HG03342 (cell line): ENCODE measurements around the gene KANSL1.

Experiments
- ATAC-seq: cut with Tn5 transposase; IDR thresholded peaks from one replicate; pipeline ENCODE4 v1.9.1; 2021; ENCODE audit warnings: mild to moderate bottlenecking, moderate library complexity; ENCODE audit not compliant: unreplicated experiment

The KANSL1 gene

GRCh38 chr17:46044286-46044928, 148.8 kb downstream of the KANSL1 start:
- ATAC-seq, result no peak

DNA sequence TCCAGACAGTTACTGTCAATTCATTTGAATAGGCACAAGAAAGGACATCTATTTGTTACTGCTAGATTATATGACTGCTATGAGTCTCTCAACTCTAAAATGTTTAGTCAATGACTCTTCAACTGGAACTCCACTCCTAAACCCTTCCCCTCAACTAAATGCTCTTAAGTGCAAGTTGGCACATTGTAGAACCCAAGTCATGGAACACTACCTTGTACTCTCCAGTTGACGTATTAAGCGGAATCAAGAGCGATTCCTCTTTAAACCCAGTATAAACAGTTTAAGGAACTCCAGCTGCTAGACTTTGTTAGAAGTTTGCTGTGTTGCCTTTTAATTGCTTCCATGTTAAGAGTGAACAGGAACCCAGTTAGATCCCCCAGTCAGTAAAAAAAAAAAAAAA, 149.6 kb downstream of the KANSL1 start:
- ATAC-seq, result no peak

GRCh38 chr17:46042925-46043324, 150.3 kb downstream of the KANSL1 start:
- no peak for ATAC-seq

DNA sequence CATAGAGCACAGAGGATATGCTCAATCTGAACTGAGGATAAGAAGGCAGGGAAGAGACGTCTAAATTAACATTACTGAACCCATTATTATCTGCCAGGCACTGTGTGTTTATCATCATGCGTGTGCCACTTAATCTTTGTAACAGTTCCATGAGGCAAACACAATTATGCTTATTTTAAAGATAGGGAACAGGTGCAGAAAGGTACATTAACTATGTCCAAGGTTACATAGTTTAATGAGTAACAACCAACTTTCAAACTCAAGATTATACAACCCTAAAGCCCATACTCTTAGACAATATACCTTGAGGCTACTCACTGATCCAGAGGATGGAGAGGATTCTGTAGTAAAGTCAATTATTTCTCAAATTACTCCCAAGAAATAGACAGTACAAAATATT, 151.0 kb downstream of the KANSL1 start:
- no peak for ATAC-seq

- ATAC-seq, result no peak
These were observed 153.5 kb downstream of the KANSL1 start for GRCh38 chr17:46039592-46040186.

DNA sequence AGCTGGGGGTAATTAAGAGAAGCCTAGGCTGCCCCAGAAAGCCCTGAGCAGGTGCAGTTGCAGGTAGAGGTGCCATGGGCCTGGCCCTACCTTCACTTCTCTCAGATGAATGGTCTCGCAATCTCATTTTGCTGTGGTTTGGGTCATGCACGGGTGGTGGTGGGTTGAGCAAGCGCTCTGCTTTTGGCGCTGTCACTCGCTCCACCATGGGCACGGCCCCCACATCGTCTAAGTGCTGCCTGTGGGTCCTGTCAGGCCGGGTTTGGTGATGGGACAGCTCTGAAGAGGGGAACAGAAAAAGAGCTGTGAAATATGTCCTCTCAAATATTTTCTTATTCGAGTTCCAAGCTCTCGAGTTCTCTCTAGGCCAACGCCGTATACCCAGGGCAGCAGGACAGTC, 154.3 kb downstream of the KANSL1 start:
- no peak for ATAC-seq

- ATAC-seq, result no peak
These were observed 154.8 kb downstream of the KANSL1 start for GRCh38 chr17:46038414-46038813.

DNA sequence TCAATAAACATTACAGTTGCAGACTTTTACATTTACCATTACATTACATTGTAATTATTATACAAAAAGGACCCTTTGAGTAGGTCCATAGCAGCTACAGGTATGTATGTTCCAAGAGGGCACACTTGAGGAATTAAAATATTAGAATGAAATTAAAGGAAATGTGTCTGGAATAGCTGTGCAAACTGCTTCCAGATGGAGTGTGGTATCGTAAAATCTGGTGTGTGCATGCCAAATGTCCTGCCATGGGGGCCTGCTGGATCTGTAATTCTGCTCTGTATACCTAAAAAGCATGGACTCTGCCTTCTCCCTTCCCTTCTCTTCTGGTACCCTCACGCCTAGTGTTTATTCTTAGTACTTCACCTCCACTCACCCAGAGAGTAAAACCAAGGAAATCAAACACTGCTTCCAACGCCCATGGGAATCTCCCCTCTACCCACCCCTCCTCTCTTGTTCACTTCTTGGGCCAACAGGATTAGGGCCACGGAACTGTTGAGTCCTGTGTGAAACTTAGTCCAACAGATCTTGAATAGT, 155.4 kb downstream of the KANSL1 start:
- no peak for ATAC-seq

- ATAC-seq, result no peak
These were observed 156.7 kb downstream of the KANSL1 start for GRCh38 chr17:46036491-46036890.

DNA sequence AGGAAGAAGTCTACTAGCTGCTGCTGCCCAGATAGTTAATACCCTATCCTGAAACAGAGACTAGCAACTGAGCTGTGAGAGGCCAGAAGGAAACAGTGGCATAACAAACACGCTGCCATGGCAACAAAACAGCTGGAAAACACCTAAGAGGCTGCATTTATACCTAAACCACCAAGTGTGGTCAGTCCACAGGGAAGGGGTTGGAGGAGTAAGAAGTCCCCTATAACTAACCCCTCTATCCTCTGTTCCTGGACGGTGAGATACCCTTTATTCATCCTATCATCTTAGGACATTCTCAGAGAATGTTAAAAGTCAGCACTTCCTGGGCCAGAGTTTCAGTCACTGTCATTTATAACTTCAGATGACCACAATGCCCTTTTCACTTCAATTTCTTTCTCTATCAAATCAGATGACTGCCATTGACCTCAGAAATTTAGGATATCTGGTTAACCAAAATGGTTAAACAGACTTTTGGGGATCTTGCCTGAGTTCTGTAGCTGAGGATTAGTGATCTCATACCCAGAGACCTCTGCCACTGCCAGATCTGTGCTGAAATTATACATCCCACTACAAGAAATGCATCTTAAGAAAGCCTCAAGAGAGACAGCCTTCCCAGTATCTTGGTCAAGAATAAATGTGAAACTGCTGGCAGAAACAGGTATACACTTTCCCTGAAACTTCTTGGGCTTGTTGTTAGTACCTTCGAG, 158.0 kb downstream of the KANSL1 start:
- ATAC-seq, result peak; percentile 51

GRCh38 chr17:46033392-46033791, 159.8 kb downstream of the KANSL1 start:
- ATAC-seq, result no peak

GRCh38 chr17:46032909-46033308, 160.3 kb downstream of the KANSL1 start:
- no peak for ATAC-seq

GRCh38 chr17:46031920-46032319, 161.3 kb downstream of the KANSL1 start:
- ATAC-seq, result no peak

DNA sequence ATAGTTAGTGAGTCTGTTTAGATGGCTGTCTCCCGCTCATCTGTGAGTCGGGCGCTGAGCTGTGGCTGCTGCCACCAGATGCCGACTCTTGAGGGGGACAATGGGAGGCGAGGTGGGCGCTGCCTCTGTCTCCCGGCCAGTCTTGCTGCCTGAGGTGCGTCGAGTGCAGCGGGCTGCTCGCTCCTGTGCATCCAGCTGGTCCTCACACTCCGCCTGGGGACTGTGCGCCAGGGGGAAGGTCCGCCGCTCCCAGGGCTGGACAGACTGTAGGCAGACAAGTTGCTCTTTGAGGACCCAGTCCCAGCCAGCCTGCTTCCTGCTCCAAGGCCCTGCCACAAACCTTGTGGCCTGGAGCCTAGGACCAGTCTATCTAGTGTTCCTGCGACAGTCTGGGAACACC, 161.8 kb downstream of the KANSL1 start:
- no peak for ATAC-seq

GRCh38 chr17:46030752-46031151, 162.5 kb downstream of the KANSL1 start:
- ATAC-seq, result no peak

- no peak for ATAC-seq
These were observed 163.6 kb downstream of the KANSL1 start for GRCh38 chr17:46029627-46030026.

GRCh38 chr17:46028981-46029565, 164.2 kb downstream of the KANSL1 start:
- ATAC-seq, result no peak

GRCh38 chr17:46028374-46028773, 164.9 kb downstream of the KANSL1 start:
- ATAC-seq, result no peak

DNA sequence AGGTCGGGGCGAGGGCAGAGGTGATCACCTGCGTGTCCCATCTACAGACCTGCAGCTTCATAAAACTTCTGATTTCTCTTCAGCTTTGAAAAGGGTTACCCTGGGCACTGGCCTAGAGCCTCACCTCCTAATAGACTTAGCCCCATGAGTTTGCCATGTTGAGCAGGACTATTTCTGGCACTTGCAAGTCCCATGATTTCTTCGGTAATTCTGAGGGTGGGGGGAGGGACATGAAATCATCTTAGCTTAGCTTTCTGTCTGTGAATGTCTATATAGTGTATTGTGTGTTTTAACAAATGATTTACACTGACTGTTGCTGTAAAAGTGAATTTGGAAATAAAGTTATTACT, 165.3 kb downstream of the KANSL1 start:
- no peak for ATAC-seq

DNA sequence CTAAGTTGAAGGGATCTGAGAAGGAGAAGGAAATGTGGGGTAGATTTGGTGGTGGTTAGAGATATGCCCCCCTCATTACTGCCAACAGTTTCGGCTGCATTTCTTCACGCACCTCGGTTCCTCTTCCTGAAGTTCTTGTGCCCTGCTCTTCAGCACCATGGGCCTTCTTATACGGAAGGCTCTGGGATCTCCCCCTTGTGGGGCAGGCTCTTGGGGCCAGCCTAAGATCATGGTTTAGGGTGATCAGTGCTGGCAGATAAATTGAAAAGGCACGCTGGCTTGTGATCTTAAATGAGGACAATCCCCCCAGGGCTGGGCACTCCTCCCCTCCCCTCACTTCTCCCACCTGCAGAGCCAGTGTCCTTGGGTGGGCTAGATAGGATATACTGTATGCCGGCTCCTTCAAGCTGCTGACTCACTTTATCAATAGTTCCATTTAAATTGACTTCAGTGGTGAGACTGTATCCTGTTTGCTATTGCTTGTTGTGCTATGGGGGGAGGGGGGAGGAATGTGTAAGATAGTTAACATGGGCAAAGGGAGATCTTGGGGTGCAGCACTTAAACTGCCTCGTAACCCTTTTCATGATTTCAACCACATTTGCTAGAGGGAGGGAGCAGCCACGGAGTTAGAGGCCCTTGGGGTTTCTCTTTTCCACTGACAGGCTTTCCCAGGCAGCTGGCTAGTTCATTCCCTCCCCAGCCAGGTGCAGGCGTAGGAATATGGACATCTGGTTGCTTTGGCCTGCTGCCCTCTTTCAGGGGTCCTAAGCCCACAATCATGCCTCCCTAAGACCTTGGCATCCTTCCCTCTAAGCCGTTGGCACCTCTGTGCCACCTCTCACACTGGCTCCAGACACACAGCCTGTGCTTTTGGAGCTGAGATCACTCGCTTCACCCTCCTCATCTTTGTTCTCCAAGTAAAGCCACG, 165.9 kb downstream of the KANSL1 start:
- no peak for ATAC-seq
